Measurements from ENCODE around the gene NLGN1.

The NLGN1 gene

DNA sequence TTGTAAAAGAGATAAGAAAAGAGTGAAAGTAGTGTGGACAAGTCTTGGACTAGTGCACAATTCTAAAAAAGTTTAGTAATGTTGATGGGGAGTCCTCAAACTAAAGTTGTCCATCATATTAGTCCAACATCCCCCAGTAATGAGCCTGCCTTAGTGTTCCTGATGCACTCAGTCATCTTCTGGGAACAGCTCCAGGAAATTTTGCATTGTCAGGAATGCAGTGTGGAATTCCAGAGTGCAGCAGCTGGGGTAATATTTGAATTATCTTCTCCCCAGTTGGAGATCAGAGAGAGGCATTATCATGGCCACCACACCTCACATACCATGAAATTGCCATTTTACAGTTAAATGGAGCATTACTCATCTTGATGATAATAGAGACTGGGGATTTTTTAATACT is 932.8 kb downstream of the NLGN1 start:
- no peak overlapping the region for H2AFZ ChIP-seq (ENCODE audit: low read length)
- no peaks in the 10 kb centered on the region for H3K79me2 ChIP-seq (ENCODE audit: insufficient read depth, low read length)
- H4K20me1 ChIP-seq (ENCODE audit: insufficient read depth, low read length) = no peaks in the 10 kb centered on the region
- no peaks in the 10 kb centered on the region for H3K27me3 ChIP-seq (ENCODE audit: insufficient read depth, low read length)
- H3K36me3 ChIP-seq (ENCODE audit: insufficient read depth, low read length) = no peaks in the 10 kb centered on the region
- no peak overlapping the region for H3K4me3 ChIP-seq (ENCODE audit: low read depth, low read length, poor library complexity, severe bottlenecking)
- no peak overlapping the region for H3K27ac ChIP-seq (ENCODE audit: low read depth, low read length, poor library complexity, severe bottlenecking)
- no peaks in the 10 kb centered on the region for H3K4me1 ChIP-seq (ENCODE audit: insufficient read depth, low read length, severe bottlenecking)
- no peaks in the 10 kb centered on the region for H3K9me2 ChIP-seq (ENCODE audit: low read depth, low read length)
- H3F3A ChIP-seq (ENCODE audit: insufficient read depth, low read length) = no peaks in the 10 kb centered on the region
- no peaks in the 10 kb centered on the region for H3K9me3 ChIP-seq (ENCODE audit: low read length)
- H3K4me2 ChIP-seq (ENCODE audit: low read length) = no peak overlapping the region
- TF ChIP-seq EZH2 (IDR thresholded peaks at IDR 0.05; ENCODE audit: borderline replicate concordance, low read length) (no peak), CTCF (IDR thresholded peaks at IDR 0.05; ENCODE audit: low read length) (no peak)
- no peak overlapping the region for H3K9ac ChIP-seq (ENCODE audit: low read length)

GRCh38 chr3:174331095-174331800 is 933.7 kb downstream of the NLGN1 start:
- H3K9me3 ChIP-seq (ENCODE audit: low read length) = no peaks in the 10 kb centered on the region

DNA sequence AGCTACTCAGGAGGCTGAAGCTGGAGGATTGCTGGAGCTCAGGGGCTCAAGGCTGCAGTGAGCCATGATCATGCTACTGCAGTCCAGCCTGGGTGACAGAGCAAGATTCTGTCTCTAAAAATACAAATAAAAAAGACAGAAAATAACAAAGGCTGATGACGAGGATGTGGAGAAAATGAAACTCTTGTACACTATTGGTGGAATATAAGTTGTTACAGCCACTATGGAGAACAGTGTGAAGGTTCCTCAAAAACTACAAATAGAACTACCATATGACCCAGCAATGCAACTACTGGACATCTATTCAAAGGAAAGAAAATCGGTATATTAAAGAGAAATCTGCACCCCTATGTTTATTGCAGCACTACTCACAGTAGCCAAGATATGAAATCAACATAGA is 934.8 kb downstream of the NLGN1 start:
- Histone ChIP-seq H3K27me3 (ENCODE audit: insufficient read depth, low read length) (no peaks in the 10 kb centered on the region), H3K36me3 (ENCODE audit: insufficient read depth, low read length) (no peaks in the 10 kb centered on the region), H4K20me1 (ENCODE audit: insufficient read depth, low read length) (no peaks in the 10 kb centered on the region), H3K4me3 (ENCODE audit: low read depth, low read length, poor library complexity, severe bottlenecking) (no peak overlapping the region), H3K9ac (ENCODE audit: low read length) (no peak overlapping the region), H3K4me1 (ENCODE audit: insufficient read depth, low read length, severe bottlenecking) (no peaks in the 10 kb centered on the region), H3K79me2 (ENCODE audit: insufficient read depth, low read length) (no peaks in the 10 kb centered on the region), H3K27ac (ENCODE audit: low read depth, low read length, poor library complexity, severe bottlenecking) (no peak overlapping the region), H3K9me3 (ENCODE audit: low read length) (no peaks in the 10 kb centered on the region), H3K9me2 (ENCODE audit: low read depth, low read length) (no peaks in the 10 kb centered on the region), H2AFZ (ENCODE audit: low read length) (no peak overlapping the region), H3K4me2 (ENCODE audit: low read length) (no peak overlapping the region), H3F3A (ENCODE audit: insufficient read depth, low read length) (no peaks in the 10 kb centered on the region)
- TF ChIP-seq EZH2 (IDR thresholded peaks at IDR 0.05; ENCODE audit: borderline replicate concordance, low read length) = no peak
- TF ChIP-seq CTCF (IDR thresholded peaks at IDR 0.05; ENCODE audit: low read length) = no peak

More at GRCh38 chr3:174331095-174331800, 933.7 kb downstream of the NLGN1 start:
- Histone ChIP-seq H3K4me3 (ENCODE audit: low read depth, low read length, poor library complexity, severe bottlenecking) (no peak overlapping the region), H3K36me3 (ENCODE audit: insufficient read depth, low read length) (no peaks in the 10 kb centered on the region), H2AFZ (ENCODE audit: low read length) (no peak overlapping the region), H3K27me3 (ENCODE audit: insufficient read depth, low read length) (no peaks in the 10 kb centered on the region), H3K4me2 (ENCODE audit: low read length) (no peak overlapping the region), H3F3A (ENCODE audit: insufficient read depth, low read length) (no peaks in the 10 kb centered on the region), H3K9ac (ENCODE audit: low read length) (no peak overlapping the region), H3K9me2 (ENCODE audit: low read depth, low read length) (no peaks in the 10 kb centered on the region), H3K4me1 (ENCODE audit: insufficient read depth, low read length, severe bottlenecking) (no peaks in the 10 kb centered on the region), H3K79me2 (ENCODE audit: insufficient read depth, low read length) (no peaks in the 10 kb centered on the region), H4K20me1 (ENCODE audit: insufficient read depth, low read length) (no peaks in the 10 kb centered on the region), H3K27ac (ENCODE audit: low read depth, low read length, poor library complexity, severe bottlenecking) (no peak overlapping the region)
- TF ChIP-seq CTCF (IDR thresholded peaks at IDR 0.05; ENCODE audit: low read length) (no peak), EZH2 (IDR thresholded peaks at IDR 0.05; ENCODE audit: borderline replicate concordance, low read length) (no peak)

Data from OCI-LY1 (cell line).